K562 (cell line): ENCODE data around the gene WDR90. TPM values are rescaled to one million over a fixed set of nuclear protein-coding genes. Genes with fewer than 3 reads are reported as not detected.
A peak's percentile ranks its signal among the peaks of the same experiment; 100 is the strongest.

Experiments
- ARID3B ChIP-seq: fragments of 250-450 bp; sonication (Bioruptor Pico); IDR thresholded peaks from 2 replicates; pipeline ENCODE4 v1.4.0; 2020; ENCODE audit warnings: borderline replicate concordance
- C11orf30 ChIP-seq: fragments of 450-650 bp; IDR thresholded peaks from 2 replicates; pipeline ENCODE4 v1.6.1; 2016; ENCODE audit warnings: low read depth, mild to moderate bottlenecking
- CCNT2 ChIP-seq: IDR thresholded peaks from 2 replicates; pipeline ENCODE4 v1.6.1; 2011; ENCODE audit warnings: borderline replicate concordance, low read depth, mild to moderate bottlenecking, moderate library complexity, mixed read lengths, low read length; ENCODE audit not compliant: insufficient read length; ENCODE audit errors: extremely low read depth
- CTBP1 ChIP-seq: fragments of 450-650 bp; IDR thresholded peaks from 2 replicates; pipeline ENCODE4 v1.6.1; 2016; ENCODE audit warnings: borderline replicate concordance
- E2F3 ChIP-seq: fragments of 250-450 bp; sonication (Bioruptor Pico); IDR thresholded peaks from 2 replicates; pipeline ENCODE4 v1.4.0; 2020; ENCODE audit warnings: mild to moderate bottlenecking
- ELF1 ChIP-seq: fragments of 200-800 bp; sonication (Bioruptor generic); IDR thresholded peaks from 2 replicates; pipeline ENCODE4 v1.6.1; 2016; ENCODE audit warnings: missing genetic modification characterization, missing compliant biosample characterization
- FOXP1 ChIP-seq: sonication (generic); formaldehyde crosslinking; IDR thresholded peaks from 2 replicates; pipeline ENCODE4 v1.8.0; 2022; ENCODE audit warnings: mild to moderate bottlenecking, missing genetic modification reagents
- HNRNPL ChIP-seq: fragments of 200-400 bp; formaldehyde crosslinking; IDR thresholded peaks from 2 replicates; pipeline ENCODE4 v1.6.1; 2017; ENCODE audit warnings: low read depth, mild to moderate bottlenecking, low read length
- HNRNPLL ChIP-seq: fragments of 200-400 bp; formaldehyde crosslinking; IDR thresholded peaks from 2 replicates; pipeline ENCODE4 v1.6.1; 2017; ENCODE audit warnings: low read length, low read depth, mild to moderate bottlenecking; ENCODE audit not compliant: poor library complexity, severe bottlenecking
- L3MBTL2 ChIP-seq: fragments of 450-650 bp; IDR thresholded peaks from 2 replicates; pipeline ENCODE4 v1.6.1; 2016; ENCODE audit warnings: mild to moderate bottlenecking, moderate library complexity
- UBTF ChIP-seq, 2 experiments: IDR thresholded peaks; 2 replicates each; pipeline ENCODE4 v1.6.1; 2012; ENCODE audit warnings: improper control_type of control experiment in 2 of 2, low read depth in 2 of 2, low read length in 2 of 2, borderline replicate concordance in 1 of 2
- ZBTB17 ChIP-seq: fragments of 450-650 bp; formaldehyde crosslinking; IDR thresholded peaks from 2 replicates; pipeline ENCODE4 v1.4.0; 2020; ENCODE audit warnings: mild to moderate bottlenecking
- ZC3H8 ChIP-seq: fragments of 450-650 bp; IDR thresholded peaks from 2 replicates; pipeline ENCODE4 v1.6.1; 2017
- ZFX ChIP-seq: sonication (generic); formaldehyde crosslinking; IDR thresholded peaks from 2 replicates; pipeline ENCODE4 v1.8.0; 2022; ENCODE audit warnings: mild to moderate bottlenecking, missing genetic modification reagents, moderate library complexity
- ZNF507 ChIP-seq: conservative IDR thresholded peaks from 2 replicates; pipeline ENCODE4 v1.6.1; 2017; ENCODE audit warnings: missing genetic modification characterization, missing compliant biosample characterization
- polyA plus RNA-seq, 8 experiments: library from polyadenylated mRNA; depleted of rRNA in 4 of 8; stranded (reverse) in 5 of 8; unstranded in 3 of 8; fragments of >200 nt; fragmentation: Nextera tagmentation in 2 of 8; fragmentation: Illumina TruSeq in 1 of 8; extraction: Ambion mirVana in 2 of 8; extraction: Trizol in 1 of 8; gene quantifications; 2 replicates each; pipeline versions ENCODE4 v1.2.1 to v1.2.3, GENCODE V29; 2011 to 2014; ENCODE audit warnings: inconsistent platforms in 1 of 8, missing spikeins in 1 of 8
- total RNA-seq, 7 experiments: library from RNA; depleted of rRNA in 6 of 7; stranded (reverse); fragments of >200 nt in 6 of 7; fragmentation: Illumina TruSeq in 2 of 7; extraction: Trizol in 2 of 7; gene quantifications; 2 replicates each; pipeline versions ENCODE4 v1.2.1 to v1.2.3, GENCODE V29; 2011 to 2021; ENCODE audit warnings: low replicate concordance in 1 of 7
- TF ChIP-seq, protein P1 (sequence below), 3 experiments: fragments of 200-800 bp in 1 of 3; sonication (Bioruptor generic) in 1 of 3; sonication (generic) in 1 of 3; formaldehyde crosslinking in 1 of 3; IDR thresholded peaks; 2 replicates each; pipeline versions ENCODE4 v1.6.1 to v1.8.0; 2016 to 2022; ENCODE audit warnings: mild to moderate bottlenecking in 2 of 3, missing compliant biosample characterization in 2 of 3, missing genetic modification characterization in 2 of 3, missing genetic modification reagents in 1 of 3
- TF ChIP-seq, protein P2 (sequence below): sonication (generic); formaldehyde crosslinking; IDR thresholded peaks from 2 replicates; pipeline ENCODE4 v1.5.0; 2020; ENCODE audit warnings: missing genetic modification reagents
- TF ChIP-seq, protein P3 (sequence below): fragments of 450-650 bp; IDR thresholded peaks from 2 replicates; pipeline ENCODE4 v1.6.1; 2017; ENCODE audit warnings: antibody characterized with exemption

The WDR90 gene
- total and polyA plus RNA-seq, 9 of the 15 experiments (the other 6 are each of a cell fraction or from before 2014, with no cell fraction given): 0.44 to 12.6 (median 3.3) TPM

GRCh38 chr16:642189-643049 is 6.7 kb upstream of the WDR90 start (continued):
- TF ChIP-seq, protein P1, sequence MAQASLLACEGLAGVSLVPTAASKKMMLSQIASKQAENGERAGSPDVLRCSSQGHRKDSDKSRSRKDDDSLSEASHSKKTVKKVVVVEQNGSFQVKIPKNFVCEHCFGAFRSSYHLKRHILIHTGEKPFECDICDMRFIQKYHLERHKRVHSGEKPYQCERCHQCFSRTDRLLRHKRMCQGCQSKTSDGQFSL (CRISPR knock-in tag; IDR thresholded peaks at IDR 0.05): peak; percentile 83
- TF ChIP-seq, protein P1 (tag; IDR thresholded peaks at IDR 0.05): peak in 1 of 2 experiments; percentile 70; a peak in 2 of 4 replicates
- 0 out of 2 replicates have a peak, but pooled peaks have one; percentile 23 for TF ChIP-seq FOXP1 (CRISPR knock-in tag)
- no peak for TF ChIP-seq C11orf30
- no peak for TF ChIP-seq ZC3H8
- peak; percentile 27; the same call in 1 of the 2 replicates for TF ChIP-seq ZBTB17 (CRISPR knock-in tag)
- TF ChIP-seq L3MBTL2: peak; percentile 89
- TF ChIP-seq CCNT2: peak; percentile 46
- peak; percentile 74 for TF ChIP-seq ELF1
- TF ChIP-seq, protein P2, sequence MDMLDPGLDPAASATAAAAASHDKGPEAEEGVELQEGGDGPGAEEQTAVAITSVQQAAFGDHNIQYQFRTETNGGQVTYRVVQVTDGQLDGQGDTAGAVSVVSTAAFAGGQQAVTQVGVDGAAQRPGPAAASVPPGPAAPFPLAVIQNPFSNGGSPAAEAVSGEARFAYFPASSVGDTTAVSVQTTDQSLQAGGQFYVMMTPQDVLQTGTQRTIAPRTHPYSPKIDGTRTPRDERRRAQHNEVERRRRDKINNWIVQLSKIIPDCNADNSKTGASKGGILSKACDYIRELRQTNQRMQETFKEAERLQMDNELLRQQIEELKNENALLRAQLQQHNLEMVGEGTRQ (CRISPR knock-in tag): peak; percentile 71
- peak; percentile 44; the same call in 1 of the 2 replicates for TF ChIP-seq CTBP1
- peak; percentile 13; the same call in 1 of the 2 replicates for TF ChIP-seq HNRNPL
- TF ChIP-seq ZFX (CRISPR knock-in tag): peak; percentile 77
- no peak for TF ChIP-seq HNRNPLL
- TF ChIP-seq E2F3 (CRISPR knock-in tag): 0 out of 2 replicates have a peak, but pooled peaks have one; percentile 59
- TF ChIP-seq UBTF (IDR thresholded peaks at IDR 0.05; ENCODE audit: borderline replicate concordance in 1 of 2, low read depth in 2 of 2, low read length in 2 of 2): peak in 1 of 2 experiments; percentile 38; a peak in 1 of 4 replicates
- no peak for TF ChIP-seq ARID3B (CRISPR knock-in tag)
- TF ChIP-seq ZNF507 (tag): no peak
- TF ChIP-seq, protein P3, sequence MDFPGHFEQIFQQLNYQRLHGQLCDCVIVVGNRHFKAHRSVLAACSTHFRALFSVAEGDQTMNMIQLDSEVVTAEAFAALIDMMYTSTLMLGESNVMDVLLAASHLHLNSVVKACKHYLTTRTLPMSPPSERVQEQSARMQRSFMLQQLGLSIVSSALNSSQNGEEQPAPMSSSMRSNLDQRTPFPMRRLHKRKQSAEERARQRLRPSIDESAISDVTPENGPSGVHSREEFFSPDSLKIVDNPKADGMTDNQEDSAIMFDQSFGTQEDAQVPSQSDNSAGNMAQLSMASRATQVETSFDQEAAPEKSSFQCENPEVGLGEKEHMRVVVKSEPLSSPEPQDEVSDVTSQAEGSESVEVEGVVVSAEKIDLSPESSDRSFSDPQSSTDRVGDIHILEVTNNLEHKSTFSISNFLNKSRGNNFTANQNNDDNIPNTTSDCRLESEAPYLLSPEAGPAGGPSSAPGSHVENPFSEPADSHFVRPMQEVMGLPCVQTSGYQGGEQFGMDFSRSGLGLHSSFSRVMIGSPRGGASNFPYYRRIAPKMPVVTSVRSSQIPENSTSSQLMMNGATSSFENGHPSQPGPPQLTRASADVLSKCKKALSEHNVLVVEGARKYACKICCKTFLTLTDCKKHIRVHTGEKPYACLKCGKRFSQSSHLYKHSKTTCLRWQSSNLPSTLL: no peak
